Activated CD8-positive, alpha-beta T cell treated with anti-CD3 and anti-CD28 coated beads for 36 hours (primary cell): ENCODE measurements around the gene ACAA2. TPM values are rescaled to one million over a fixed set of nuclear protein-coding genes. Genes with fewer than 3 reads are reported as not detected.

Source experiments
- ATAC-seq: fragments of 200-7000 bp; cut with Tn5 transposase; one replicate; pipeline ENCODE4 v1.10.0; 2021; ENCODE audit warnings: mild to moderate bottlenecking, moderate library complexity
- CTCF ChIA-PET: fragments of 350-600 bp; sonication (Branson Sonifier 250); formaldehyde crosslinking; loops from one replicate; lab custom pipeline; 2021; ENCODE audit warnings: antibody characterized with exemption; lab: Charles Lee
- POLR2A ChIA-PET: fragments of 350-600 bp; sonication (Branson Sonifier 250); formaldehyde crosslinking; loops from one replicate; lab custom pipeline; 2021; ENCODE audit warnings: antibody characterized with exemption; lab: Charles Lee
- DNase-seq: peaks from one replicate; pipeline ENCODE4 v3.0.0-alpha.2; 2020
- H3K27ac Mint-ChIP-seq: one replicate; pipeline ENCODE4 v1.8.0; 2021; ENCODE audit warnings: mild to moderate bottlenecking, mixed read lengths
- H3K27me3 Mint-ChIP-seq: one replicate; pipeline ENCODE4 v1.8.0; 2021; ENCODE audit warnings: mixed read lengths
- H3K36me3 Mint-ChIP-seq: one replicate; pipeline ENCODE4 v1.8.0; 2021; ENCODE audit warnings: low read depth, mixed read lengths
- H3K4me1 Mint-ChIP-seq: one replicate; pipeline ENCODE4 v1.8.0; 2021; ENCODE audit warnings: low read depth, mixed read lengths
- H3K4me3 Mint-ChIP-seq: one replicate; pipeline ENCODE4 v1.8.0; 2021; ENCODE audit warnings: mild to moderate bottlenecking, moderate library complexity, mixed read lengths
- H3K9me3 Mint-ChIP-seq: one replicate; pipeline ENCODE4 v1.8.0; 2021; ENCODE audit warnings: mixed read lengths
- intact Hi-C: fragments of 100-400 bp; cut with micrococcal nuclease; formaldehyde crosslinking; loops from one replicate; pipeline ENCODE4 v1.10.0; 2022
- total RNA-seq, 2 experiments: library from RNA; stranded (reverse); gene quantifications; one replicate each; pipeline ENCODE4 v1.2.3, GENCODE V29; 2021
- TF ChIP-seq, protein P1 (sequence below): fragments of 200-600 bp; IDR thresholded peaks from one replicate; pipeline ENCODE4 v1.8.0; 2022; ENCODE audit warnings: antibody characterized with exemption, mild to moderate bottlenecking

The ACAA2 gene
- total RNA-seq, 2 experiments from 2014 or later, result 83.3 to 84.6 TPM

DNA sequence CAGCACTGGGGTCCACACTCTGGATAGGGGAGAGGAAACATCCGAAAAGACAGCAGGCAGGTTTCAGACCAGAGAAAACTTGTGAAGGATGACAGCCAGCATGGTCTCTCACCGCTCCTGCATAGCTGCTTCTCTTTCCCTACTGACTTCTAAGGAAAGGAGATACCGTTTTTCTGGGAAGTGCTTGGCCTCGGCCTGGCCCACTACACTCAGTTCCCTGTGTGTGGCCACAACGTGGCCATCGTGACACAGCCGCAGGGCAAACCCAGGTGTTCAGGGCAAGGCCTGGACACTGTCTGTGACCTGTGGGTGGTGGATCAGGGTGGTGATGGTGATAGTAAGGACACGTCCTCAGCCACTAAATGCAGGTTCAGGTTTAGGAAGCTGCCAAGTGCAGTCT is 34.2 kb upstream of the ACAA2 start:
- Mint-ChIP-seq H3K27me3 (peaks cover 12% of the 10 kb centered on the region), H3K4me1 (no peaks in the 10 kb centered on the region), H3K4me3 (no peak overlapping the region), H3K9me3 (no peaks in the 10 kb centered on the region), H3K27ac (no peak overlapping the region), H3K36me3 (no peaks in the 10 kb centered on the region)
- intact Hi-C loops, result no loop called here
- ATAC-seq, result no peak
- TF ChIP-seq, protein P1, sequence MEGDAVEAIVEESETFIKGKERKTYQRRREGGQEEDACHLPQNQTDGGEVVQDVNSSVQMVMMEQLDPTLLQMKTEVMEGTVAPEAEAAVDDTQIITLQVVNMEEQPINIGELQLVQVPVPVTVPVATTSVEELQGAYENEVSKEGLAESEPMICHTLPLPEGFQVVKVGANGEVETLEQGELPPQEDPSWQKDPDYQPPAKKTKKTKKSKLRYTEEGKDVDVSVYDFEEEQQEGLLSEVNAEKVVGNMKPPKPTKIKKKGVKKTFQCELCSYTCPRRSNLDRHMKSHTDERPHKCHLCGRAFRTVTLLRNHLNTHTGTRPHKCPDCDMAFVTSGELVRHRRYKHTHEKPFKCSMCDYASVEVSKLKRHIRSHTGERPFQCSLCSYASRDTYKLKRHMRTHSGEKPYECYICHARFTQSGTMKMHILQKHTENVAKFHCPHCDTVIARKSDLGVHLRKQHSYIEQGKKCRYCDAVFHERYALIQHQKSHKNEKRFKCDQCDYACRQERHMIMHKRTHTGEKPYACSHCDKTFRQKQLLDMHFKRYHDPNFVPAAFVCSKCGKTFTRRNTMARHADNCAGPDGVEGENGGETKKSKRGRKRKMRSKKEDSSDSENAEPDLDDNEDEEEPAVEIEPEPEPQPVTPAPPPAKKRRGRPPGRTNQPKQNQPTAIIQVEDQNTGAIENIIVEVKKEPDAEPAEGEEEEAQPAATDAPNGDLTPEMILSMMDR, result no peak
- POLR2A ChIA-PET, result interaction anchor here (1.3 kb wide), 1 partner anchor 10 kb away, joined by 5 read pairs; no protein-coding TSS in a partner anchor
- DNase-seq, result no peak
- CTCF ChIA-PET, result interaction anchor here (0.8 to 1.2 kb wide), 3 partner anchors 11 to 15 kb away, joined by 4 to 6 read pairs (median 5); no protein-coding TSS in a partner anchor

DNA sequence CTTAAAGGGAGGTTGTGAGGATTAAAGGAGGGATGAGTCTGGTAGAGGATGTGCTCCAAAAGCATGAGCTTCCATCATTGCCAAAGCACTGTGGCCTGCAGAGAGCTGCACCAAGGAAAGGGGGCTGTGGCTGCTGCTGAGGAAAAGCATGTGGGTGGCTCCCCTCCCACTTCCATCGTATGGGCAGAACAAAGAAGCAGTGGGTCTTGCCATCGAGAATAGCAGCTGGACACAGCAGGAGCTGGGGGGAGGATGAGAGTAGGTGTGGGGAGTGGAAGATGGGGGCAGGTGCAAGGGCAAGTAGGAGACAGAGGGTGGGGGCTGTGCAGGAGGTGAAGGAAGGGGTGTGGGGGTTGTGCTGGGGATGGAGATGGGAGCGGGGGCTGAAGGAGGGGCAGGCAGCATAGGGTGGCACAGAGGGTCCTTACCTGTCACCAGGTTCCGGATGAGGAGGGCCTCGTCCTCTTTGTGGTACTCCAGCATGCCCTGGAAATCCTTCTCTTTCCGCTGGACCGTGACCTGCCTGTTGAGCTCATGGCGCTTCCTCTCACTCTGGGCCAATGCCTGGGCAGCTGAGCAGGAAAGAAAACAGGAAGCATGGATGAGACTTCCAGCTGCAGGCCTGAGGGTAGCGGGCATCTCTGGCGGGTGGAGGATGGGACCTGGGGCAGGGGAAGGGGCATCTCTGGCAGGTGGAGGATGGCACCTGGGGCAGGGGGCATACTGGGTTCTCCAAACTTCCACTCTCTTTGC is 33.6 kb upstream of the ACAA2 start:
- DNase-seq (no peak), ATAC-seq (no peak)
- peaks cover 12% of the 10 kb centered on the region for H3K27me3 Mint-ChIP-seq
- no peaks in the 10 kb centered on the region for H3K36me3 Mint-ChIP-seq
- intact Hi-C loops, result no loop called here
- CTCF ChIA-PET, result interaction anchor here (1.0 to 2.3 kb wide), 2 partner anchors 13 to 336 kb away, joined by 5 to 7 read pairs; no protein-coding TSS in a partner anchor
- no peak overlapping the region for H3K27ac Mint-ChIP-seq
- TF ChIP-seq, protein P1, result no peak
- POLR2A ChIA-PET, result interaction anchor here (0.6 to 1.3 kb wide), 2 partner anchors 9 to 42 kb away, joined by 4 to 5 read pairs; no protein-coding TSS in a partner anchor
- no peaks in the 10 kb centered on the region for H3K4me1 Mint-ChIP-seq
- no peaks in the 10 kb centered on the region for H3K9me3 Mint-ChIP-seq
- no peak overlapping the region for H3K4me3 Mint-ChIP-seq

DNA sequence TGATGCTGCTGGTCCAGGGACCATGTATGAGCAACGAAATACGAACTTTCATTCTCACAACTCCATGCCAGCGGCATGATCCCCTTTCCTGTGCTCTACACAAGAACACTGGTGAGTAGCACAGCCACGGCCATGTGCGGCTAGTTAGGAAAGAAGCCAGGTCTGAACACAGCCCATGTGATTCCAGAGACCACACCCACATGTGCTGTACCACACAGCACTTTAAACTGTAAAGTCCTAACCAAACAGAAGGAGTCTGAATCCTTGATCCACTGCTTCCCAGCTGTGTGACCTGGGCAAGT is 33.0 kb upstream of the ACAA2 start:
- H3K9me3 Mint-ChIP-seq, result no peaks in the 10 kb centered on the region
- H3K27me3 Mint-ChIP-seq, result peaks cover 12% of the 10 kb centered on the region
- DNase-seq (no peak), ATAC-seq (no peak)
- H3K27ac Mint-ChIP-seq, result no peak overlapping the region
- CTCF ChIA-PET, result interaction anchor here (1.6 to 2.3 kb wide), 2 partner anchors 10 to 336 kb away, joined by 4 to 7 read pairs; no protein-coding TSS in a partner anchor
- POLR2A ChIA-PET, result interaction anchor here (0.6 kb wide), 1 partner anchor 41 kb away, joined by 4 read pairs; no protein-coding TSS in a partner anchor
- no peak overlapping the region for H3K4me3 Mint-ChIP-seq
- intact Hi-C loops, result no loop called here
- H3K4me1 Mint-ChIP-seq, result no peaks in the 10 kb centered on the region
- TF ChIP-seq, protein P1, result no peak
- H3K36me3 Mint-ChIP-seq, result no peaks in the 10 kb centered on the region

DNA sequence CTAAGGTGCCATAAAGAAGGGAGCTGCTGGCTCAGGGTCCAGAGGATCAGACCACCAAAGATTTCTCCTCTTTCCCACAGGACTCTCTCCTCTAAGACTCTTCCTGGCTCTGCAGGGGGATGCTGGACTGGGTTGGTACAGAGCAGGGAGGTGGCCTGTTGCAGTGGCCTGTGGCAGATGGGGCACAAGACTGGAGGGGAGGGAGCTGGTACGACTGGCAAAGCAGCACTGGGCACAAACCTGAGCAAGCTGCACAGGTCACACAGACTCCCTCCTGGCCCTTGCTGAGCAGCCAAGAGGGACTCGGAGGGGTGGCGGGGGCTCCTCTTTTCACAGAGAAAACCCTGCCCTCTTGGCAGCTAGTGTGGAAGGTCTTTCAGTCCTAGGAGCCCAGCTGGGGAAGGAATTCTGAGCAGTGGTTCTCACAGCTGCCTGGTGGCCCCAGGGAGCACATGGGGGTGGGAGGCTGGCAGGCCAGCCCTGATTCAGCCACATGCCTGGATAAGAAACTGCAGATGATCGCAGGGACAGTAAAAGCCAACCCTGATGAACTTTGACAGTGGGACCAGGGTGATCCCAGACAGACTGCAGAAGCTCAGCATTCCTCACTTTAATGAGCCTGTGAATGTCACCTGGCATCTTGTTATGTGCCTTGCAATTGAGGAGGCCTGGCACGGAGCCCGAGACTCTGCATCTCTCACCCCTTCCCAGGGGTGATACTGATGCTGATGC is 32.5 kb upstream of the ACAA2 start:
- no peak for ATAC-seq
- DNase-seq, result no peak
- ChIA-PET CTCF (interaction anchor here (0.8 to 2.3 kb wide), 4 partner anchors 9 to 335 kb away, joined by 3 to 7 read pairs (median 4); no protein-coding TSS in a partner anchor), POLR2A (no interaction called here)
- intact Hi-C loops, result no loop called here
- H3K27me3 Mint-ChIP-seq, result peaks cover 12% of the 10 kb centered on the region
- TF ChIP-seq, protein P1, result no peak
- H3K27ac Mint-ChIP-seq, result no peak overlapping the region
- no peaks in the 10 kb centered on the region for H3K4me1 Mint-ChIP-seq
- no peaks in the 10 kb centered on the region for H3K9me3 Mint-ChIP-seq
- no peak overlapping the region for H3K4me3 Mint-ChIP-seq
- H3K36me3 Mint-ChIP-seq, result no peaks in the 10 kb centered on the region
